ENCODE results near the gene DNAJC13. TPM values are rescaled to one million over a fixed set of nuclear protein-coding genes. Genes with fewer than 3 reads are reported as not detected.
A peak's percentile ranks its signal among the peaks of the same experiment; 100 is the strongest.

DNAJC13 gene
- total RNA-seq, 1 donor from 2014 or later, result 48.5 TPM

DNA sequence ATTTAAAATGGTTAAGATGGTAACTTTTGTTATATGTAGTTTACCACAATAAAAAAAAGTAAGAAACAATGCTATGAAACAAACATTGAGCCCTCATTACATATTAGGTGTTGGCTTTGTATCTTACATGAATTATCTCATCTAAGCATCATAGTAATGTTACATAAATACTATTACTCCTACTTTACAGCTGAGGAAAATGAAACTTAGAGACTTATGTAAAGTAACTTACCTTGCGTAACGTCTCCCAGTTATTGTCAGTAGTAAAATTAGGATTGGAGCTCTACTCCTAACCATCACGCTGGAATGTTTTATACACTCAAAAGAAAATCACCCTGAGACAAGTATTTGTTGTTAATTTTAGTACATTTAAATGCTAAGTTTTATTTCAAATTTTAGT lies 42.2 kb downstream of the DNAJC13 start:
- no peaks in the 10 kb centered on the region for H3K36me3 Mint-ChIP-seq (ENCODE audit: unreplicated experiment)
- no peaks in the 10 kb centered on the region for H3K9me3 Mint-ChIP-seq (ENCODE audit: unreplicated experiment)
- no peak overlapping the region for H3K27ac Mint-ChIP-seq (ENCODE audit: unreplicated experiment)

DNA sequence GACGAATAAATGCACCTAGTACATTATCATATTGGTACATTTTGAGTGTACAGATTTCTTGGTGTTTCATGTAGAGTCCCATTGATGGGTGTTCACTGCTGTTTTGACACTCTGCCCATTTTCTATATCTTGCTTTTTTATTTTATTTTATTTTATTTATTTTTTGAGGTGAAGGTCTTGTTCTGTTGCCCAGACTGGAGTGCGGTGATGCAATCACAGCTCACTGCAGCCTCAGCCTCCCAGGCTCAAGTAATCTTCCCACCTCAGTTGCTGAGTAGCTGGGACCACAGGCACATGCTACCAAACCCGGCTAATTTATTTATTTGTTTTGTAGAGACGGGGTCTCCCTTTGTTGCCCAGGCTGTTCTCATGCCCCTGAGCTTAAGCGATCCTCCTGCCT lies 44.2 kb downstream of the DNAJC13 start:
- no peak overlapping the region for H3K4me3 Mint-ChIP-seq (ENCODE audit: unreplicated experiment)
- no peak for DNase-seq
- no peak overlapping the region for H3K27ac Mint-ChIP-seq (ENCODE audit: unreplicated experiment)
- peaks cover 10% of the 10 kb centered on the region for H3K4me1 Mint-ChIP-seq (ENCODE audit: low read depth, unreplicated experiment)
- TF ChIP-seq, protein P1, sequence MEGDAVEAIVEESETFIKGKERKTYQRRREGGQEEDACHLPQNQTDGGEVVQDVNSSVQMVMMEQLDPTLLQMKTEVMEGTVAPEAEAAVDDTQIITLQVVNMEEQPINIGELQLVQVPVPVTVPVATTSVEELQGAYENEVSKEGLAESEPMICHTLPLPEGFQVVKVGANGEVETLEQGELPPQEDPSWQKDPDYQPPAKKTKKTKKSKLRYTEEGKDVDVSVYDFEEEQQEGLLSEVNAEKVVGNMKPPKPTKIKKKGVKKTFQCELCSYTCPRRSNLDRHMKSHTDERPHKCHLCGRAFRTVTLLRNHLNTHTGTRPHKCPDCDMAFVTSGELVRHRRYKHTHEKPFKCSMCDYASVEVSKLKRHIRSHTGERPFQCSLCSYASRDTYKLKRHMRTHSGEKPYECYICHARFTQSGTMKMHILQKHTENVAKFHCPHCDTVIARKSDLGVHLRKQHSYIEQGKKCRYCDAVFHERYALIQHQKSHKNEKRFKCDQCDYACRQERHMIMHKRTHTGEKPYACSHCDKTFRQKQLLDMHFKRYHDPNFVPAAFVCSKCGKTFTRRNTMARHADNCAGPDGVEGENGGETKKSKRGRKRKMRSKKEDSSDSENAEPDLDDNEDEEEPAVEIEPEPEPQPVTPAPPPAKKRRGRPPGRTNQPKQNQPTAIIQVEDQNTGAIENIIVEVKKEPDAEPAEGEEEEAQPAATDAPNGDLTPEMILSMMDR (IDR thresholded peaks at IDR 0.05; ENCODE audit: partially characterized antibody, unreplicated experiment), result no peak
- H3K27me3 Mint-ChIP-seq (ENCODE audit: unreplicated experiment), result no peaks in the 10 kb centered on the region
- H3K9me3 Mint-ChIP-seq (ENCODE audit: unreplicated experiment), result no peaks in the 10 kb centered on the region
- no peaks in the 10 kb centered on the region for H3K36me3 Mint-ChIP-seq (ENCODE audit: unreplicated experiment)

More for the DNA sequence above, 42.2 kb downstream of the DNAJC13 start:
- no peak for DNase-seq
- Mint-ChIP-seq H3K27me3 (ENCODE audit: unreplicated experiment) (no peaks in the 10 kb centered on the region), H3K4me3 (ENCODE audit: unreplicated experiment) (no peak overlapping the region), H3K4me1 (ENCODE audit: low read depth, unreplicated experiment) (peaks cover 8% of the 10 kb centered on the region)
- TF ChIP-seq, protein P1 (IDR thresholded peaks at IDR 0.05; ENCODE audit: partially characterized antibody, unreplicated experiment), result no peak

DNA sequence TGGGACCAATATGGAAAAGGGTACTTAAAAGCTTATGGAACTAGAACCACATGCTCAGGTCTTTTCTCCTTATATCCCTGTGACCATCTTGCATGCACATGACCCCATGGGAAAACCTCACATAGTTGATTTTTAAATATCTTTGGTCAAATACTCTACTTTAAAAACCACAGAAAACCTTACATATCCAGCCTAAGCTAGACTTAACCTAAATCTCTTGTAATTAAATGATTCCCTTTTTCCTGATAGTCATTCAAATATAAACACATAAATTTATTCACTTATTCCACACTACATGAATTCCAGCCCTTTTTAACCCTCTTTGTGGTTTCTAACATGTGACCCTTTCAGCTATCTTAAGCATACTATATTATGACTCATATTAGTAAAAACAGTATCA lies 46.8 kb downstream of the DNAJC13 start:
- peaks cover 4% of the 10 kb centered on the region for H3K36me3 Mint-ChIP-seq (ENCODE audit: unreplicated experiment)
- H3K4me1 Mint-ChIP-seq (ENCODE audit: low read depth, unreplicated experiment), result peaks cover 10% of the 10 kb centered on the region
- TF ChIP-seq, protein P1 (IDR thresholded peaks at IDR 0.05; ENCODE audit: partially characterized antibody, unreplicated experiment), result no peak
- H3K27me3 Mint-ChIP-seq (ENCODE audit: unreplicated experiment), result no peaks in the 10 kb centered on the region
- DNase-seq, result no peak
- H3K9me3 Mint-ChIP-seq (ENCODE audit: unreplicated experiment), result no peaks in the 10 kb centered on the region
- H3K27ac Mint-ChIP-seq (ENCODE audit: unreplicated experiment), result no peak overlapping the region
- no peak overlapping the region for H3K4me3 Mint-ChIP-seq (ENCODE audit: unreplicated experiment)

DNA sequence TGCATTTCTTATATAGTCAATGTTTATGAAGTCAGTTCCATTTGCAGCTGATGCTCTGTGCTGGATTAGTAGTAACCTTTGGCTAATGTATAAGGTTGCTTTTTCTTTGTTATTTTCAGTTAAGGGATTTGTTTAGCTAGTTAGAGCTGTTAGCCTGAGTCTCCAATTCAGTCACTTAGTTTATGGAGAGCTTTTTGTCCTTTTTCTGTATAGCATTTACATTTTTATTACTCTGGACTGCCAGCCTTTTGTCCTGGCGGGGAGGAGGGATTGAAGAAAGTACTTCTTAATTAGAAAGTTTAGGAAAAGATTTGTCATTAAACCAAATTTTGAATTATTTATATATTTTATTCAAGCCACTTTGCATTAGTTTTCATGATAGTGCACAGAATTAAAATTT lies 52.0 kb downstream of the DNAJC13 start:
- Mint-ChIP-seq H3K4me3 (ENCODE audit: unreplicated experiment) (no peak overlapping the region), H3K36me3 (ENCODE audit: unreplicated experiment) (peaks cover 17% of the 10 kb centered on the region), H3K4me1 (ENCODE audit: low read depth, unreplicated experiment) (peaks cover 6% of the 10 kb centered on the region), H3K27me3 (ENCODE audit: unreplicated experiment) (no peaks in the 10 kb centered on the region), H3K9me3 (ENCODE audit: unreplicated experiment) (peaks cover 3% of the 10 kb centered on the region), H3K27ac (ENCODE audit: unreplicated experiment) (peak overlapping the region; percentile 78)
- TF ChIP-seq, protein P1 (IDR thresholded peaks at IDR 0.05; ENCODE audit: partially characterized antibody, unreplicated experiment), result no peak
- no peak for DNase-seq

DNA sequence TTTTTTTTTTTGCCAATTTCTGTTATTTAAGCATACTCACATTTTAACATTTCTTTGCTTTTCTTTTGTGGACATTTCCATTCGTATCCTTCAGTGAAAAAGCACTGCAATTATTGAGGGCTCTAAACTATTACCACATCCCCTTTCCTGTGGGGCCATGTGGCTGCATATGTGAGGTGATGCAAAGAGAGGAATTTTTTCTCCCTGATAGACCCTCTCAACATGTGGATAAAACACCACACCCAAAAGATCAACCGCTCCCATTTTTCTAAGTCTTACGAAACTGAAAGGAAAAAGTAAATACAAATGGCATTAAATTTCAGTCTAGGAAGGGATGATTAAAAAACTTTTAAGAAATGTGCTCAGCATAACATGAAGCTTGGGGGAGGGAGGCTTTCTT lies 68.8 kb downstream of the DNAJC13 start:
- TF ChIP-seq, protein P1 (IDR thresholded peaks at IDR 0.05; ENCODE audit: partially characterized antibody, unreplicated experiment), result no peak
- Mint-ChIP-seq H3K9me3 (ENCODE audit: unreplicated experiment) (no peaks in the 10 kb centered on the region), H3K4me1 (ENCODE audit: low read depth, unreplicated experiment) (no peaks in the 10 kb centered on the region), H3K36me3 (ENCODE audit: unreplicated experiment) (no peaks in the 10 kb centered on the region), H3K27me3 (ENCODE audit: unreplicated experiment) (no peaks in the 10 kb centered on the region), H3K4me3 (ENCODE audit: unreplicated experiment) (no peak overlapping the region), H3K27ac (ENCODE audit: unreplicated experiment) (no peak overlapping the region)
- DNase-seq, result no peak

All from glutamatergic neuron (in vitro differentiated cells).